GM06990 (cell line): ENCODE results near the gene DDAH2.
A peak's percentile ranks its signal among the peaks of the same experiment; 100 is the strongest.

Experiments used
- DNase-seq: peaks from one replicate; pipeline ENCODE4 v3.0.0-alpha.2; 2011; ENCODE audit not compliant: insufficient read length; ENCODE audit errors: extremely low read depth
- H3K27me3 ChIP-seq: replicated peaks from 2 replicates; pipeline ENCODE4 v1.6.0; 2011; ENCODE audit warnings: low read length; ENCODE audit not compliant: control insufficient read depth, insufficient read depth
- H3K36me3 ChIP-seq: 2 replicates; pipeline ENCODE4 v1.5.1; 2011; ENCODE audit warnings: low read length; ENCODE audit not compliant: control insufficient read depth, insufficient read depth
- H3K4me3 ChIP-seq: replicated peaks from 2 replicates; pipeline ENCODE4 v1.5.1; 2011; ENCODE audit warnings: low read depth, mild to moderate bottlenecking, control low read depth, low read length
- CTCF ChIP-seq: IDR thresholded peaks from 2 replicates; pipeline ENCODE4 v1.5.1; 2011; ENCODE audit warnings: low read length, control low read depth, mild to moderate bottlenecking, inconsistent platforms; ENCODE audit not compliant: insufficient read depth, poor library complexity, severe bottlenecking

Gene DDAH2

GRCh38 chr6:31702819-31703716 is 26.0 kb downstream of the DDAH2 start, which contains the start of gene ABHD16A:
Gene ABHD16A (minus strand): TSS chr6:31703324. CDS start chr6:31703281, 43 bp downstream.
- no peak for TF ChIP-seq CTCF
- H3K36me3 ChIP-seq = peaks cover 1% of the 10 kb centered on the region
- peak within 1 kb of the TSS; percentile 94 for H3K4me3 ChIP-seq
- no peaks in the 10 kb centered on the region for H3K27me3 ChIP-seq
- peak; percentile 98 for DNase-seq

- TF ChIP-seq CTCF = no peak
- peaks cover 1% of the 10 kb centered on the region for H3K36me3 ChIP-seq
- no peaks in the 10 kb centered on the region for H3K27me3 ChIP-seq
- DNase-seq = no peak
- peak overlapping the region; percentile 94 for H3K4me3 ChIP-seq
Observed at GRCh38 chr6:31702405-31702818, 26.7 kb downstream of the DDAH2 start.

GRCh38 chr6:31701666-31702404 is 27.3 kb downstream of the DDAH2 start:
- no peak for TF ChIP-seq CTCF
- Histone ChIP-seq H3K36me3 (peaks cover 2% of the 10 kb centered on the region), H3K27me3 (no peaks in the 10 kb centered on the region), H3K4me3 (peak overlapping the region; percentile 94)
- no peak for DNase-seq

GRCh38 chr6:31700740-31701401 is 28.2 kb downstream of the DDAH2 start:
- peaks cover 5% of the 10 kb centered on the region for H3K36me3 ChIP-seq
- TF ChIP-seq CTCF = no peak
- no peak for DNase-seq
- H3K4me3 ChIP-seq = no peak overlapping the region
- H3K27me3 ChIP-seq = no peaks in the 10 kb centered on the region

- no peak for DNase-seq
- TF ChIP-seq CTCF = no peak
- Histone ChIP-seq H3K4me3 (no peak overlapping the region), H3K27me3 (no peaks in the 10 kb centered on the region), H3K36me3 (peaks cover 12% of the 10 kb centered on the region)
Observed at GRCh38 chr6:31697555-31697954, 31.5 kb downstream of the DDAH2 start.
